ENCODE measurements around the gene LMF1.

LMF1 gene

DNA sequence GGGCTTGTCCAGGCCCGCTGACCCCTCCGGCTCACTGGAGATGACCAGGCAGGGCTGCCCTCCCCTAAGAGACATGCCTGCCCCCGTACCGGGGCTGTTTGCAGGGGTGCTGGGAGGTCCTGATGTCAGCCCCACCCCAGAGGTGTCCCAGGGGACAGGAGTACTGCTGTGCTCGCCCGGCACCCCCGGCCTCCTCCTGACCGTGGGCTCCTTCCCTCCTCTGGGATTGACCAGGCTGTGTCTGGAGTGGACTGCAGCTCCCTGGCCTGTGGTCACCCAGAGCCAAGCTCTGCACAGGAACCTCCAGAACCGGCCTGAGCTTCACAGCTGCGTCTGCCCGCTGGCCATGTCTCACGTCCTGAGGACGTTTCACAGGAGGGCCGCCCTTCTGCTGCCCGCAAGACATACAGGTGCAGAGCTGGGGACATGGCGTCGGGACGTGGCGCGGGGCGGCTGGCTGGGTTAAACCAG, 53.2 kb downstream of the LMF1 start:
- no peak overlapping the region for H3K9ac ChIP-seq (ENCODE audit: low read depth, low read length)
- no peaks in the 10 kb centered on the region for H3K36me3 ChIP-seq (ENCODE audit: insufficient read depth, low read length)
- no peak overlapping the region for H3K4me3 ChIP-seq (ENCODE audit: low read length)
- 0 out of 2 replicates have a peak, but pooled peaks cover 5% of the 10 kb centered on the region for H3K9me3 ChIP-seq (ENCODE audit: insufficient read depth, low read depth, low read length)
- no peaks in the 10 kb centered on the region for H3K4me1 ChIP-seq (ENCODE audit: insufficient read depth, low read length)
- H3K27ac ChIP-seq (ENCODE audit: low read depth, low read length) = no peak overlapping the region
- no peaks in the 10 kb centered on the region for H3K27me3 ChIP-seq (ENCODE audit: insufficient read depth, low read length)
- 94% methylated on average over 21 of the region's 21 CpGs for WGBS

DNA sequence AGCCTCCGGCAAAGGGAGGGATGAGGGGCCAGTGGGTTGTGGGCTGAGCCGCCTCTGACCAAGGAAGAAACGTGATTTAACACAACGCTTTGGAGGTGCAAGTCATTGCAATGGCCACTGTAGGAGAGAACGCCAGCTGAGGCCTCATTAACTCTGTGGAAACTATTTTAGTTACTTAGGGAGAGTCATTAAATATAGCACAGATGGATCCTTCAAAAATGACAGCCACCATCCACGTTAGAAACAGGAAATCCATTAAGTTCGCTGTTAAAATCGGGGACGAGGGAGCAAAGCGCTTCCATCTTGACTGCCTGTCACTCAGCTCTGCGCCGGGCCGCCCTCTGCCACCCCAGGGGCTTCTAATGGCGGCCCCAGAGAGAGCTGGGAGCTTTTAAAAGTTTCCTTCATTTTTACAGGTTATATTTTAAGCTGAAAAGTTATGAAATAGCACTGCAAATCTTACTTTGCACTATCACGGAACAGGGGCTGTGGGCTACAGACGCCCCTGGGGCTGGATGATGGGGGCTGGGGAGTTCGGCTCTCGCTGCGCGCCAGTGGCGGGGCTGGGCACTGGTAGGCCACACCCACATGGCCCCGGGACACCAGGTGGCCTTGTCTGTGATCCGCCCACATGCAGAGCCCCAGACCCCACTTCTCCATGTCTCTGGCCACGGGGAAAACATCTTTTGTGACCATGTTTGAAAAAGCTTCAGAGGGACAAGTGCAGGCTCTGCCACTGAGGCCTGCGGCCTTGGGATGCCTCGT, 54.6 kb downstream of the LMF1 start:
- H3K4me3 ChIP-seq (ENCODE audit: low read length) = no peak overlapping the region
- H3K9ac ChIP-seq (ENCODE audit: low read depth, low read length) = no peak overlapping the region
- H3K27me3 ChIP-seq (ENCODE audit: insufficient read depth, low read length) = no peaks in the 10 kb centered on the region
- no peaks in the 10 kb centered on the region for H3K9me3 ChIP-seq (ENCODE audit: insufficient read depth, low read depth, low read length)
- no peaks in the 10 kb centered on the region for H3K4me1 ChIP-seq (ENCODE audit: insufficient read depth, low read length)
- no peak overlapping the region for H3K27ac ChIP-seq (ENCODE audit: low read depth, low read length)
- 89% methylated on average over 26 of the region's 26 CpGs for WGBS
- no peaks in the 10 kb centered on the region for H3K36me3 ChIP-seq (ENCODE audit: insufficient read depth, low read length)

DNA sequence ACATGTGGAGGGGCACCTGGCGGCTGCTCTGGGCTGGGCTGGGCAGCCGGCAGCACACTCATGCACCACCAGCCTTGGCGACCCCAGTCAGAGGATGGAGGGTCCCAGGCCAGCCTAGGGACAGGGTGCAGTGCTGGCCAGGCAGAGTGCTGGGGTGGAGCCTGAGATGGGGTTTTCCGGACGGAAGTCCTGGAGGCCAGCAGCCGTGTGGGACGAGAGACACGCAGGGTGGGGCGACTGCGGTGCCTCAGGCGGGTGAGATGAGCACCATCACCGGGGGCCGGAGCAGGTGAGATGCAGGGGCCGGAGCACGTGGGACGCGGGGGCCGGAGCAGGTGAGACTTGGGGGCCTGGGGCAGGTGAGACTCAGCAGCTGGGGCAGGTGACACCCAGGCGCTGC, 55.2 kb downstream of the LMF1 start:
- H3K4me3 ChIP-seq (ENCODE audit: low read length) = no peak overlapping the region
- 95% methylated on average over 19 of the region's 19 CpGs for WGBS
- no peak overlapping the region for H3K27ac ChIP-seq (ENCODE audit: low read depth, low read length)
- H3K4me1 ChIP-seq (ENCODE audit: insufficient read depth, low read length) = no peaks in the 10 kb centered on the region
- H3K9me3 ChIP-seq (ENCODE audit: insufficient read depth, low read depth, low read length) = no peaks in the 10 kb centered on the region
- H3K36me3 ChIP-seq (ENCODE audit: insufficient read depth, low read length) = no peaks in the 10 kb centered on the region
- H3K9ac ChIP-seq (ENCODE audit: low read depth, low read length) = no peak overlapping the region
- no peaks in the 10 kb centered on the region for H3K27me3 ChIP-seq (ENCODE audit: insufficient read depth, low read length)

DNA sequence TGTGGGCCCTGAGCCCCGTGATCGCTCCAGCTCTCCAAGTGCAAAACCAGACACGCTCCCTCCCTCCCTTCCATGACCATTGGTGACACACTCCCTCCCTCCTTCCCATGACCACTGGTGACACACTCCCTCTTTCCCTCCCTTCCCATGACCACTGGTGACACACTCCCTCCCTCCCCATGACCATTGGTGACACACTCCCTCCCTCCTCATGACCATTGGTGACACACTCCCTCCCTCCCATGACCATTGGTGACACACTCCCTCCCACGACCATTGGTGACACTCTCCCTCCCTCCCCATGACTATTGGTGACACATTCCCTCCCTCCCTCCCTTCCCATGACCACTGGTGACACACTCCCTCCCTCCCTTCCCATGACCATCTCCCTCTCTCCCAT, 56.3 kb downstream of the LMF1 start:
- H3K4me1 ChIP-seq (ENCODE audit: insufficient read depth, low read length) = no peaks in the 10 kb centered on the region
- H3K27me3 ChIP-seq (ENCODE audit: insufficient read depth, low read length) = no peaks in the 10 kb centered on the region
- no peak overlapping the region for H3K4me3 ChIP-seq (ENCODE audit: low read length)
- H3K36me3 ChIP-seq (ENCODE audit: insufficient read depth, low read length) = no peaks in the 10 kb centered on the region
- H3K9ac ChIP-seq (ENCODE audit: low read depth, low read length) = no peak overlapping the region
- H3K9me3 ChIP-seq (ENCODE audit: insufficient read depth, low read depth, low read length) = no peaks in the 10 kb centered on the region
- 86% methylated on average over 4 of the region's 4 CpGs for WGBS
- H3K27ac ChIP-seq (ENCODE audit: low read depth, low read length) = no peak overlapping the region

DNA sequence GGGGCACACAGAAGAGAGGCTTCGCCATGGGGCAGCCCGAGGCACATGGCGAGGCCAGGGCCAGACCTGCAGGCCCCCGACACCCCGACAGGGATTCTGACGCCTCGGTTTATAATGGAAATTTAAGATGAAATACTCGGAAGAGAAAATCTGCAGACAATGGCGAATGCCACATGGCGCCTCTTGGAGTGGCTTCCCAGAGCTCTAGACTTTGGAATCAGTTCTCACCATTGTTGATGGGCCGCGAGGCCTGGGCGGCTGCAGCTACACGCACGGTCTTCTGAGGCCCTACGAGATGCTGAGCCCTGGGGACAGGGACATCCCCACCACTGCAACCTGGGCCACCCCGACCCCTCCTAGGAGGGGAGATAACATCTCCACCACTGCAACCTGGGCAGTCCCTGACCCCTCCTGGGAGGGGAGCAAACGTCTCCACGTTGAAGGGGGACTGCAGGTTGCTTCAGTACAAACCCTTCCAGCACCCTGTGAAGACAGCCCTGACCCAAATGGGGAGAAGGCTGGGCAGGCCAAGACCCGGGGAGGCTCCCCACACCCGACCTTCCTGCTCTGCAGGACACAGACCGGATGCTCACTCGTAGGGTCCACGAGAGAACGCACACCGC, 56.9 kb downstream of the LMF1 start:
- no peak overlapping the region for H3K4me3 ChIP-seq (ENCODE audit: low read length)
- H3K9me3 ChIP-seq (ENCODE audit: insufficient read depth, low read depth, low read length) = no peaks in the 10 kb centered on the region
- no peak overlapping the region for H3K27ac ChIP-seq (ENCODE audit: low read depth, low read length)
- 90% methylated on average over 26 of the region's 26 CpGs for WGBS
- no peaks in the 10 kb centered on the region for H3K27me3 ChIP-seq (ENCODE audit: insufficient read depth, low read length)
- no peaks in the 10 kb centered on the region for H3K36me3 ChIP-seq (ENCODE audit: insufficient read depth, low read length)
- no peak overlapping the region for H3K9ac ChIP-seq (ENCODE audit: low read depth, low read length)
- H3K4me1 ChIP-seq (ENCODE audit: insufficient read depth, low read length) = no peaks in the 10 kb centered on the region

DNA sequence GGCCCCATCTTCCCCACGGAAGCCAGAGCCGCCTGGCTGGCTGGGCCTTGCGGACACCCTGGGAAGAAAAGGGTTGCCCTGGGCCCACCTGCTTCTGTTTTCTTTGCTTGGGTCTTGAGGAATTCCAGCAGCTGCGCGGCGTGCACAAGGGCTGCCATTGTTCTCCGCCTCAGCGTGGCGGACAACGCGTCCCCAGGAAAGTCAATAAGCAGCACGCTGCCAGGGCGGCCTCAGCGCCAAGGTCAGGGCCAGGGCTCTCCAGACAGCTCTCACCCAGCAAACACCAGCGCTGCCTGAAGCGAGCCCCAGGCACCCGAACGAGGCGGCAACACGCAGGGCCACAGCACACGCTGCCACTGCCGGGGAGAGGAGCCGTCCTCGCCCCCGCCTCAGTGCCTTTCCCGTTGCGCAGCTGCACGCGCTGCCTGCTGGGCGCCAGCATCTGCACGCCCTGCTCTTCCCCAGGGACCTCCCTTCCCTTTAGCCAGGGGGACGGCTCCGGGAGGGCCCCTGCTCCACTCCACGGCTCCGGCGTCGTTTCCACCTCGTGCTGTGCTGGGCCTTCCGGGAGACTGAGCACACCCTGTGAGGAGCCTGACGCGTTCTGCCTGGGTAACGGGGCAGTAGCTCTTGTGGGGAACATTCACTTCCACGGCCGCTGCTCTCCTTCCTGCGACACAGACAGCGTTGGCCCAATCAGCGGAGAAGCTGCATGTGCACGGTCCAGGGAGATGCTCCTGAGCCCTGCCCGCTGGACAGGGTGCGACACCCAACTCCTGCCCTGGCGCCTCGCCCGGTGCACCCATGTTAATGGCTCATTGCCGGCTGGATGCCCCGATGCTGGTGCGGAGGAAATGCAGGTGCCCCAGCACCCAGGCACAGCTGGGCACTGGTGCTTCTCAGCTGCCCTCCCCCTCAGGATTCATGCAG, 57.8 kb downstream of the LMF1 start:
- Histone ChIP-seq H3K27me3 (ENCODE audit: insufficient read depth, low read length) (no peaks in the 10 kb centered on the region), H3K9ac (ENCODE audit: low read depth, low read length) (no peak overlapping the region), H3K36me3 (ENCODE audit: insufficient read depth, low read length) (no peaks in the 10 kb centered on the region), H3K27ac (ENCODE audit: low read depth, low read length) (no peak overlapping the region), H3K4me1 (ENCODE audit: insufficient read depth, low read length) (no peaks in the 10 kb centered on the region), H3K4me3 (ENCODE audit: low read length) (no peak overlapping the region), H3K9me3 (ENCODE audit: insufficient read depth, low read depth, low read length) (no peaks in the 10 kb centered on the region)
- WGBS = 93% methylated on average over 56 of the region's 56 CpGs

DNA sequence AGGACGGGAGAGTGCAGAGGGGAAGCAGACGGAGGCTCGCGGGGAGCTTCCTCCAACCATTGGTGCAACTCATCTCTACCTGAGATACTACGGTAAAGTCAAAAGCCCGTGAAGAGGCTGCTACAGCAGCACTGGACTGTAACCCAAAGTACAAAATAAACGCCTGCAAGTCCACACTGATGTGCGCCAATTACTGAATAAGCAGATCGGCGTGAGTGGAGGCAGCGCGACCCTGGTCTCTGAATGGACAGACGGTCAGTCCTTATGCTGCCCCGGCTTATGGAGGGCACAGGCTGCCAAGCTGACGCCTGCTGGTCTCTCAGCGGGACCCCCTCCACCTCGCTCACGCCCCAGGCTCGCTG, 58.5 kb downstream of the LMF1 start:
- Histone ChIP-seq H3K9me3 (ENCODE audit: insufficient read depth, low read depth, low read length) (no peaks in the 10 kb centered on the region), H3K4me3 (ENCODE audit: low read length) (no peak overlapping the region), H3K27me3 (ENCODE audit: insufficient read depth, low read length) (no peaks in the 10 kb centered on the region), H3K4me1 (ENCODE audit: insufficient read depth, low read length) (no peaks in the 10 kb centered on the region), H3K9ac (ENCODE audit: low read depth, low read length) (no peak overlapping the region), H3K36me3 (ENCODE audit: insufficient read depth, low read length) (no peaks in the 10 kb centered on the region), H3K27ac (ENCODE audit: low read depth, low read length) (no peak overlapping the region)
- 94% methylated on average over 19 of the region's 19 CpGs for WGBS

DNA sequence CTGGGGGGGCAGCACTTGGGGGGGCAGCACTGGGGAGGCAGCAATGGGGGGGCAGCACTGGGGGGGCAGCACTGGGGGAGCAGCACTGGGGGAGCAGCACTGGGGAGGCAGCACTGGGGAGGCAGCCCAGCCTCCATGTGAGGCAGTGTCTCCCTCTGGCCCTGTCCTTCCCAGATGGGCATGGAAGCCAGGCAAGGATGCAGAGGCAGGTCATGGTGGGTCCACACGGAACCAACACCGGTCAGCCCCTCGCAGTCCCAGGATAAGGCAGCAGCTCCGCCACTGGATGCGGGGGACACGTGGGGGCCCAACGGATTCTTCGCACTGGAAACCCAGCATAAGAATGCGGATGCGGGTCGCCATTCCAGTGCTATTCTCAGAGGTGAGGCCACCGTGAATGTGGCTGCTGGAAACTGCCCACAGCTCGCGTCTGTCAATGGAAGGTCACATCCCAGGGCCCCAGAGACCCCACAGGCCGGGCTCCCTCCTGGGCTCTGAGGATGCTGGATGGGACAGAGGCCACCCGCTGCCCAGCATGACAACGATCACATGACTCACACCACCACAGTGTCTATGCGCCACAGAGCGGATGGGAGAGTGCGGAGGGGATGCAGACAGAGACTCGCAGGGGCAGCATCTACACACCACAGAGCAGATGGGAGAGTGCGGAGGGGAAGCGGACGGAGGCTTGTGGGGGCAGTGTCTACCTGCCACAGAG, 59.0 kb downstream of the LMF1 start:
- 91% methylated on average over 24 of the region's 24 CpGs for WGBS
- no peaks in the 10 kb centered on the region for H3K27me3 ChIP-seq (ENCODE audit: insufficient read depth, low read length)

DNA sequence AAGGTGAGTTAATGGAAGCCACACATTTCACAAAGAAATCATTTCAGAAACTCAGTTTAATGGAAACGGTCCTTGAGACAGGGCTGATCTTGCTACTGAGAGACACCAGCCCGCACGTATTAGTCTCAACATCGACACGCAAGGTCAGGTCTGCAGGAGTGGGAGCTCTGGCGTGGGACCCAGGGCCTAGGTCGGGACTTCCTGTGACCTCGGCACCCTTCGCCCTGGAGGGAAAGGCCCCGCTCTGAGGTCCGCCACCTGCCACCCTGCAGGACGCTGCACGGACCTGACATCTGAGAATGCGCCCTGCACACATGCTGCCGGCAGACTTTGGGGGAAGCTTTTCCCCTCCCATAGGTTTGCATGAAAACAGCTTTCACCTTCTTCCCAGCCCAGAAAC, 59.7 kb downstream of the LMF1 start:
- no peak overlapping the region for H3K9ac ChIP-seq (ENCODE audit: low read depth, low read length)
- no peaks in the 10 kb centered on the region for H3K4me1 ChIP-seq (ENCODE audit: insufficient read depth, low read length)
- no peak overlapping the region for H3K4me3 ChIP-seq (ENCODE audit: low read length)
- no peaks in the 10 kb centered on the region for H3K9me3 ChIP-seq (ENCODE audit: insufficient read depth, low read depth, low read length)
- no peaks in the 10 kb centered on the region for H3K27me3 ChIP-seq (ENCODE audit: insufficient read depth, low read length)
- H3K36me3 ChIP-seq (ENCODE audit: insufficient read depth, low read length) = no peaks in the 10 kb centered on the region
- 88% methylated on average over 15 of the region's 15 CpGs for WGBS
- H3K27ac ChIP-seq (ENCODE audit: low read depth, low read length) = no peak overlapping the region

More for the DNA sequence above, 59.0 kb downstream of the LMF1 start:
- H3K9me3 ChIP-seq (ENCODE audit: insufficient read depth, low read depth, low read length) = no peaks in the 10 kb centered on the region
- H3K4me3 ChIP-seq (ENCODE audit: low read length) = no peak overlapping the region
- no peak overlapping the region for H3K9ac ChIP-seq (ENCODE audit: low read depth, low read length)
- no peaks in the 10 kb centered on the region for H3K36me3 ChIP-seq (ENCODE audit: insufficient read depth, low read length)
- H3K27ac ChIP-seq (ENCODE audit: low read depth, low read length) = no peak overlapping the region
- no peaks in the 10 kb centered on the region for H3K4me1 ChIP-seq (ENCODE audit: insufficient read depth, low read length)

DNA sequence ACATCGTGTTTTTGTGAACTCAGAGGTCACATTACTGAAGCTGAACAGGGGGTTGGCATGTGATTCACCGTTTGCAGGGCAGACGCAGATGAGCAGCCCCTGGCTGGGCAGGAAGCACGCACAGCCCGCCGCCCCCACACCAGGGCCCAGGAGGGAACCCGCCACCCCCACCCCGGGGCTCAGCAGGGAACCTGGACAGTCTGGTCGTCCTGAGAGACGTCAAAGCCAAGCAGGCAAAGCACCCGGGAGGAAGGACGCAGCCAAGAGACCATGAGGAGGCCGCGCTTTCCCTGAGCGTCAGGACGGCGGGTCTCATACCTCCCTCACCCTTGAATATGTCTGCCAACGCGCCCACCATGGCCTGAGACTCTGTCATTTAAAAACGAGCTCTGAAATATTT, 60.6 kb downstream of the LMF1 start:
- H3K9me3 ChIP-seq (ENCODE audit: insufficient read depth, low read depth, low read length) = 0 out of 2 replicates have a peak, but pooled peaks cover 3% of the 10 kb centered on the region
- no peaks in the 10 kb centered on the region for H3K4me1 ChIP-seq (ENCODE audit: insufficient read depth, low read length)
- H3K36me3 ChIP-seq (ENCODE audit: insufficient read depth, low read length) = no peaks in the 10 kb centered on the region
- H3K4me3 ChIP-seq (ENCODE audit: low read length) = no peak overlapping the region
- WGBS = 87% methylated on average over 20 of the region's 20 CpGs
- H3K27me3 ChIP-seq (ENCODE audit: insufficient read depth, low read length) = no peaks in the 10 kb centered on the region
- H3K9ac ChIP-seq (ENCODE audit: low read depth, low read length) = no peak overlapping the region
- no peak overlapping the region for H3K27ac ChIP-seq (ENCODE audit: low read depth, low read length)

Measured in HUES64 (cell line).